BLaER1 (cell line): ENCODE data around the gene ROR1.

Experiments used
- H3K27ac ChIP-seq: shearing (Covaris generic); formaldehyde crosslinking; 2 replicates; pipeline ENCODE4 v1.8.1; 2022
- H3K27me3 ChIP-seq: shearing (Covaris generic); formaldehyde crosslinking; 2 replicates; pipeline ENCODE4 v1.8.1; 2022
- H3K36me3 ChIP-seq: shearing (Covaris generic); formaldehyde crosslinking; 2 replicates; pipeline ENCODE4 v1.8.1; 2022
- H3K4me1 ChIP-seq: shearing (Covaris generic); formaldehyde crosslinking; 2 replicates; pipeline ENCODE4 v1.8.1; 2022
- H3K4me2 ChIP-seq: shearing (Covaris generic); formaldehyde crosslinking; 2 replicates; pipeline ENCODE4 v1.8.1; 2022
- H3K4me3 ChIP-seq: shearing (Covaris generic); formaldehyde crosslinking; 2 replicates; pipeline ENCODE4 v1.8.1; 2022
- H3K9ac ChIP-seq: shearing (Covaris generic); formaldehyde crosslinking; 2 replicates; pipeline ENCODE4 v1.8.1; 2022
- H3K9me3 ChIP-seq: shearing (Covaris generic); formaldehyde crosslinking; 2 replicates; pipeline ENCODE4 v1.8.1; 2022
- H4K20me1 ChIP-seq: shearing (Covaris generic); formaldehyde crosslinking; 2 replicates; pipeline ENCODE4 v1.8.1; 2022
- Cebpa-rat ChIP-seq: shearing (Covaris generic); IDR thresholded peaks from 2 replicates; pipeline ENCODE4 v1.8.1; 2022

Gene ROR1

DNA sequence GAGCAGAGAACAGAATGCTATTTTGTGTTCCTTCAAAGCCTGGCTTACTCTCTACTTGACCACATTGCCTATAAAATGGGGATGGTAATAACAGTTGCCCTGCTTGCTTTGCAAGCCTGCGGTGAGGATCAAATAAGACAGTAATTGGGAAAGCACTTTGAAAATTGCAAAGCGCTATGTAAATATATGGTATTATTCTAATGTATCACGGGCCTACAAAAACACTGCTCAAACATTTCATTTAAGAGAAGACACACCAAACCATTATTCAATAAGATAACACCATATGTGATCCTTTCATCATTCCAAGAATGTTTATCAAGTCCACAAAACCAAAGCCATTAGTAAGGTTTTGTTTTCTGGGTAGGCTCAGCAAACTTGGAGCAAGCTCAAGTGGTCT, 208.4 kb downstream of the ROR1 start:
- H3K36me3 ChIP-seq: no peaks in the 10 kb centered on the region
- peaks cover 7% of the 10 kb centered on the region; the same call in 1 of the 2 replicates for H4K20me1 ChIP-seq
- no peaks in the 10 kb centered on the region for H3K9me3 ChIP-seq
- no peak overlapping the region for H3K4me3 ChIP-seq
- H3K27me3 ChIP-seq: no peaks in the 10 kb centered on the region
- H3K4me2 ChIP-seq: no peak overlapping the region
- H3K9ac ChIP-seq: no peak overlapping the region
- no peak for TF ChIP-seq Cebpa-rat
- no peak overlapping the region for H3K27ac ChIP-seq
- H3K4me1 ChIP-seq: no peaks in the 10 kb centered on the region

- H3K27ac ChIP-seq: no peak overlapping the region
- H3K4me3 ChIP-seq: no peak overlapping the region
- no peaks in the 10 kb centered on the region for H3K4me1 ChIP-seq
- no peak overlapping the region for H3K4me2 ChIP-seq
- no peak overlapping the region for H3K9ac ChIP-seq
- peaks cover 7% of the 10 kb centered on the region; the same call in 1 of the 2 replicates for H4K20me1 ChIP-seq
- H3K9me3 ChIP-seq: no peaks in the 10 kb centered on the region
- H3K36me3 ChIP-seq: no peaks in the 10 kb centered on the region
- TF ChIP-seq Cebpa-rat: no peak
- no peaks in the 10 kb centered on the region for H3K27me3 ChIP-seq
Observed at GRCh38 chr1:63983391-63984256, 209.8 kb downstream of the ROR1 start.

DNA sequence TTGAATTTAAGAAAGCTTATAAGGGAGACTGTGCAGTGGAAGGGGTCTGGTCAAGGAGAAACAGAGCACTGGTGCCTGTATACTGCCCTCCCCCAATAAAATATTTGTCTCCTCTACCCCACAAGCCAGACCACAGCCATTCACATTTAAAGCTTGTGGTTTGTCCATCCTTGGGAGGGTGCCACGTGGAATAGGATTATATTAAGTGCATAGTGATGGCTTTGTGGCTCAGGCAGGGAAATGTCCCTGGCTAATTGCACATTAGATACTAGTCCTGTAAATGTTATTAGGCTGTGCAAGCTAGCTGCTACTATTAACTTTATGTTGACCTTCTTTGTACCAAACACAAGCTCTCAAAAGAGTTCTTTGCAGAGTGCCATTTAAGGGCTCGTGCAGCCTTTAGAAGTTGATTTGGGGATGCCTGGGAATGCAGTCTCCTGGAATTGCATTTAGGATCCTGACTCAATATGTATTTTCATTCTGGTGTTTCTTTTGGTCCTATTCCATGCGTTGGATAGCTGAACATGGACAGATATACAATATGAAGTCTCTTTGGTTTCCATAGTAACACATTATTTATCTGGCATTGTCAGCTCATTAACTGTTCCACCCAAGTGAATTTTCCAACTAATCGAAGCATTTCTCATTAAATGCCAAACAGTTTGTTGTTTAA, 210.6 kb downstream of the ROR1 start:
- Histone ChIP-seq H3K4me2 (no peak overlapping the region), H3K4me1 (no peaks in the 10 kb centered on the region), H3K36me3 (no peaks in the 10 kb centered on the region), H3K9ac (no peak overlapping the region), H4K20me1 (peaks cover 7% of the 10 kb centered on the region; the same call in 1 of the 2 replicates), H3K4me3 (no peak overlapping the region), H3K9me3 (no peaks in the 10 kb centered on the region), H3K27me3 (no peaks in the 10 kb centered on the region), H3K27ac (no peak overlapping the region)
- TF ChIP-seq Cebpa-rat: no peak

- Histone ChIP-seq H3K4me2 (no peak overlapping the region), H3K9ac (no peak overlapping the region), H3K27ac (no peak overlapping the region), H3K27me3 (no peaks in the 10 kb centered on the region), H3K4me1 (no peaks in the 10 kb centered on the region), H3K36me3 (no peaks in the 10 kb centered on the region), H3K9me3 (no peaks in the 10 kb centered on the region), H3K4me3 (no peak overlapping the region), H4K20me1 (peaks cover 7% of the 10 kb centered on the region; the same call in 1 of the 2 replicates)
- TF ChIP-seq Cebpa-rat: no peak
Observed at GRCh38 chr1:63984930-63985290, 211.1 kb downstream of the ROR1 start.

DNA sequence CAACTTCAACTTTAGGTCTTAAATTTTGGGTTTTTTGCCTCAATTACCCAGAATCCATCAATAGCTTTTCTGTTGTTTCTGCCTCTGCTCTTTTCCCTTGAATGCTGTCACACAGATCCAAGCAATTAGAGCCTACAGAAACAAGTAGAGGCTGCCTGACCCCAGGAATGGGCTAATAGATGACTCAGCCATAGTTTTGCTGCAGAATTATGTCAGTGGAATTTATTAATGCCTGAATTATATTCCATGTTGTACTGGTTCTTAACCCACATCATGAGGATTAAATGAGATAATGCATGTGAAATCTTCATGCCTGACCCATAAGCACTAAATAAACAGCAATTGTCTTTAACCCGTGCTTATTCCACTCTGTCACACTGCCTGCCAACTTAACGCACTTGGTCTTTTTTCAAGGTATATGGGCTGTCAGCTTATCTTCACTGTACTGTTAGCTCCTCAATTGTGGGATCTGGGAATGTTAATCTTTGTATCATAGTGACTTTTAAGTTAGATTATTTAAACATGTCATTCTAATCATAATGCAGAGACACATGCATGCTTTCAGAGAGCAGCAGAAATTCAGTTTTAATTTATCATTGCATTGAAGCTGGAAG, 213.3 kb downstream of the ROR1 start:
- no peak for TF ChIP-seq Cebpa-rat
- no peak overlapping the region for H3K4me3 ChIP-seq
- no peaks in the 10 kb centered on the region for H3K27me3 ChIP-seq
- H3K36me3 ChIP-seq: no peaks in the 10 kb centered on the region
- H4K20me1 ChIP-seq: peaks cover 7% of the 10 kb centered on the region; the same call in 1 of the 2 replicates
- H3K4me2 ChIP-seq: no peak overlapping the region
- H3K27ac ChIP-seq: no peak overlapping the region
- no peak overlapping the region for H3K9ac ChIP-seq
- no peaks in the 10 kb centered on the region for H3K9me3 ChIP-seq
- H3K4me1 ChIP-seq: no peaks in the 10 kb centered on the region

- Histone ChIP-seq H3K9ac (no peak overlapping the region), H3K4me3 (no peak overlapping the region), H3K36me3 (no peaks in the 10 kb centered on the region), H3K4me2 (no peak overlapping the region), H3K9me3 (no peaks in the 10 kb centered on the region), H4K20me1 (peaks cover 7% of the 10 kb centered on the region; the same call in 1 of the 2 replicates), H3K27me3 (no peaks in the 10 kb centered on the region), H3K4me1 (no peaks in the 10 kb centered on the region), H3K27ac (no peak overlapping the region)
- TF ChIP-seq Cebpa-rat: no peak
Observed at GRCh38 chr1:63987628-63988024, 213.8 kb downstream of the ROR1 start.

- no peak overlapping the region for H3K9ac ChIP-seq
- H3K27me3 ChIP-seq: no peaks in the 10 kb centered on the region
- no peaks in the 10 kb centered on the region for H3K4me1 ChIP-seq
- H3K27ac ChIP-seq: no peak overlapping the region
- H3K9me3 ChIP-seq: no peaks in the 10 kb centered on the region
- H3K4me2 ChIP-seq: no peak overlapping the region
- no peak for TF ChIP-seq Cebpa-rat
- H4K20me1 ChIP-seq: peaks cover 7% of the 10 kb centered on the region; the same call in 1 of the 2 replicates
- H3K36me3 ChIP-seq: no peaks in the 10 kb centered on the region
- no peak overlapping the region for H3K4me3 ChIP-seq
Observed at GRCh38 chr1:63988941-63989340, 215.1 kb downstream of the ROR1 start.

DNA sequence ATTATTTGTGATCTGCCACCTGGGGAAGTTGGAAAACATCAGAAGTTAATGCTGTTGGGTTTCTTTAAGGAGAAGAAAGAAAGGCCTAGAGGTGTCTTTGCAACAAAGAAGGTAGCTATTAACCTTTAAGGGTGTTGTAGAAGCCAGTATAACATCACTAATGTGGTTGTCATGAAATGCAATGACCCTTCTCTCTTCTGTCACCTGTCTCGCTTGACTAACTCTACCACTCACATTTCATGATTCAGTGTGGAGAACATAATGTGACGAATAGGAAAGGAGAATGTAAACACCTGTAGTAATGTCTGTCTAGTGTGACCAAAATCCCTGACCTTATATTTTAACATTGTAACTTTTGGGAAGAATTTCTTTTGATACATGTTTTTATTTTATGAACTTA, 217.9 kb downstream of the ROR1 start:
- Histone ChIP-seq H3K27ac (no peak overlapping the region), H3K9me3 (no peaks in the 10 kb centered on the region), H3K4me3 (no peak overlapping the region), H3K4me1 (no peaks in the 10 kb centered on the region), H3K36me3 (no peaks in the 10 kb centered on the region), H4K20me1 (no peaks in the 10 kb centered on the region; the same call in 1 of the 2 replicates), H3K4me2 (no peak overlapping the region), H3K9ac (no peak overlapping the region), H3K27me3 (no peaks in the 10 kb centered on the region)
- TF ChIP-seq Cebpa-rat: no peak

GRCh38 chr1:64000021-64000420, 226.2 kb downstream of the ROR1 start:
- Histone ChIP-seq H3K4me3 (no peak overlapping the region), H3K9ac (no peak overlapping the region), H3K27me3 (no peaks in the 10 kb centered on the region), H3K9me3 (no peaks in the 10 kb centered on the region), H3K36me3 (no peaks in the 10 kb centered on the region), H3K4me2 (no peak overlapping the region), H3K4me1 (no peaks in the 10 kb centered on the region), H3K27ac (no peak overlapping the region), H4K20me1 (no peaks in the 10 kb centered on the region; the same call in 1 of the 2 replicates)
- TF ChIP-seq Cebpa-rat: no peak

- H3K4me2 ChIP-seq: no peak overlapping the region
- H4K20me1 ChIP-seq: no peaks in the 10 kb centered on the region; the same call in 1 of the 2 replicates
- TF ChIP-seq Cebpa-rat: no peak
- no peaks in the 10 kb centered on the region for H3K9me3 ChIP-seq
- no peak overlapping the region for H3K27ac ChIP-seq
- H3K9ac ChIP-seq: no peak overlapping the region
- H3K4me3 ChIP-seq: no peak overlapping the region
- H3K4me1 ChIP-seq: peaks cover under 1% of the 10 kb centered on the region; the same call in 1 of the 2 replicates
- H3K36me3 ChIP-seq: no peaks in the 10 kb centered on the region
- no peaks in the 10 kb centered on the region for H3K27me3 ChIP-seq
Observed at GRCh38 chr1:64001038-64001437, 227.2 kb downstream of the ROR1 start.
